Measurements from ENCODE around the gene AKT3.
"Not testable (repeated sequence)": the region's sequence is repeated elsewhere in the genome, so short reads cannot be mapped to it uniquely, and the experiment has no call there.

The AKT3 gene

GRCh38 chr1:243850202-243850451 is at the start of gene AKT3:
Gene AKT3, minus strand, starts transcription at chr1:243850243. Its CDS starts 7,073 bp downstream, at chr1:243843170.
- DNase-seq (ENCODE audit: low read depth, low spot score) = no peak

- DNase-seq (ENCODE audit: low read depth, low spot score) = no peak
Measured at GRCh38 chr1:243898278-243898677, 48.2 kb upstream of the AKT3 start.

GRCh38 chr1:243896313-243896712 is 46.3 kb upstream of the AKT3 start:
- DNase-seq (ENCODE audit: low read depth, low spot score) = no peak

DNA sequence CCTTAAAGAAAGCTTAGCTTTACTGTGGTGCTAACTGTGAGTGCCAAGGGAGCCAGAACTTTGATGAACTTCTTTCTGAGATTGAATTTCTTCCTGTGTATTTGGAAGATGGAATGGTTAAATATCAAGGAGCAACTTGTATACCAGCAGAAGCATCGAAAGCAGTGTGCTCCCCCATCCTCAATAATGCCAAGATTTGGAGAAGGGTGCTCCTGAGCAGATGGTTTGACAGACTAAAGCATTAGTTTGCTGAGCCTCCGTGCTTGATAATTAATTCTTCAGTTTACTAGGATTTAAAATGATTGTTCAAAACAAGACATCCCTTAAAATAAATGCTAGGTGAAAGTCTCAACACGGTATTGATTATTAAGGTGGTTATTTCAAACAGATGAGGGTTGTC is 42.4 kb upstream of the AKT3 start:
- no peak for DNase-seq (ENCODE audit: low read depth, low spot score)

- DNase-seq (ENCODE audit: low read depth, low spot score) = no peak
Measured at GRCh38 chr1:243890576-243890975, 40.5 kb upstream of the AKT3 start.

DNA sequence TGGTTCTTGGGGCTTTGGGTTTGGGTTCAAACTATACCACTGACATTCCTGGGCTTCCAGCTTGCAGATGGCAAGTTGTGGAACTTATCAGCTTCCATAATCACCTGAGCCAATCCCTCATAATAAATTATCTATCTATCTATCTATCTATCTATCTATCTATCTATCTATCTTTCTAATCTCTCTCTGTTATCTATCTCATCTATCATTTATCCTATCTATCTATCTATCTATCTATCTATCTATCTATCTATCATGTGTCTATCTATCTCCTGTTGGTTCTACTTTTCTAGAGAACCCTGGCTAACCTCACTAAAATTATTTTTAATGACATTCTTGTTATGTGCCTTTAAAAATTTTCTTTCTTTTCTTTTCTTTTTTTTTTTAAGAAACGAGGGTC is 35.8 kb upstream of the AKT3 start:
- no peak for DNase-seq (ENCODE audit: low read depth, low spot score)

DNA sequence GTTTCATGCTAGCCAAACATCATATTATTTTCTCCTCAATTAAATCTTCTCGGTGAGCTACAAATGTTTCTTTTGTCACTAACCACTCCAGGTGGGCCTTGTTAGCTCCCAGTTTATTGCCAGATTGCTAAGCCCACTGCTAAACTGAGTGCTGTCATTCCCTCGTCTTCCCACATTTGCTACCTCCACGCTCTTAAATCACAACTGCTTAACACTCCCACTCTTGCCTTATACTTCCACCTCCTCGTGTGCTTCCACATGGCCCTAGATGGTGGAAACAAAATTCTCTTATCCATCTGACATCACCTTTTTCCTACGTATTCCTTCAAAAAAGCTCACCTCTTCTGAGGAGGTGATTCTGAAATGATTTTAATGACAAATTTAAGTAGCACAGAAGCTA is 34.6 kb upstream of the AKT3 start:
- DNase-seq (ENCODE audit: low read depth, low spot score) = no peak

- DNase-seq (ENCODE audit: low read depth, low spot score) = no peak
Measured at GRCh38 chr1:243883551-243883950, 33.5 kb upstream of the AKT3 start.

GRCh38 chr1:243882276-243882675 is 32.2 kb upstream of the AKT3 start:
- no peak for DNase-seq (ENCODE audit: low read depth, low spot score)

- DNase-seq (ENCODE audit: low read depth, low spot score) = not testable (repeated sequence)
Measured at GRCh38 chr1:243877058-243877457, 27.0 kb upstream of the AKT3 start.

GRCh38 chr1:243855616-243856318 is 5.7 kb upstream of the AKT3 start:
- DNase-seq (ENCODE audit: low read depth, low spot score) = no peak

DNA sequence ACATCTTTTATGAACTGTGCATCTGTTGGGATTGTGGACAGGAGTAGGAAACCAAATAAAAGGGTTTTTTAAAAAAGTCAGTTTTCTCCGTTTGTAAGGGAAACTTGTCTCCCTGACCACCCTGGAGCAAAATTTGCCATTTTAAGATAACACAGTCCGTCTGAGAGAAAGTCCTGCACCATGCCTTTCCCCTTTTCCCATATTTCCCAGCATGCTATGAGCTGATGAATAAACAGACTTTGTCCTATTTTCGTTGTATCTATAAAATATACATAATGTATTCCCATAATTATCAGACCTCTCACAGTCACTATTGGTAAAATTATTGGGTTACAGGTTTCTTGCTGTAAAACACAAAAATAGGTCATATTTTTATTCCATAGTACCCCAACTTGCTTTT is 1.7 kb upstream of the AKT3 start:
- DNase-seq (ENCODE audit: low read depth, low spot score) = no peak

- no peak for DNase-seq (ENCODE audit: low read depth, low spot score)
Measured at GRCh38 chr1:243851257-243851756, 1.3 kb upstream of the AKT3 start.

GRCh38 chr1:243850452-243851256 is 611 bp upstream of the AKT3 start:
- DNase-seq (ENCODE audit: low read depth, low spot score) = peak; percentile 70

DNA sequence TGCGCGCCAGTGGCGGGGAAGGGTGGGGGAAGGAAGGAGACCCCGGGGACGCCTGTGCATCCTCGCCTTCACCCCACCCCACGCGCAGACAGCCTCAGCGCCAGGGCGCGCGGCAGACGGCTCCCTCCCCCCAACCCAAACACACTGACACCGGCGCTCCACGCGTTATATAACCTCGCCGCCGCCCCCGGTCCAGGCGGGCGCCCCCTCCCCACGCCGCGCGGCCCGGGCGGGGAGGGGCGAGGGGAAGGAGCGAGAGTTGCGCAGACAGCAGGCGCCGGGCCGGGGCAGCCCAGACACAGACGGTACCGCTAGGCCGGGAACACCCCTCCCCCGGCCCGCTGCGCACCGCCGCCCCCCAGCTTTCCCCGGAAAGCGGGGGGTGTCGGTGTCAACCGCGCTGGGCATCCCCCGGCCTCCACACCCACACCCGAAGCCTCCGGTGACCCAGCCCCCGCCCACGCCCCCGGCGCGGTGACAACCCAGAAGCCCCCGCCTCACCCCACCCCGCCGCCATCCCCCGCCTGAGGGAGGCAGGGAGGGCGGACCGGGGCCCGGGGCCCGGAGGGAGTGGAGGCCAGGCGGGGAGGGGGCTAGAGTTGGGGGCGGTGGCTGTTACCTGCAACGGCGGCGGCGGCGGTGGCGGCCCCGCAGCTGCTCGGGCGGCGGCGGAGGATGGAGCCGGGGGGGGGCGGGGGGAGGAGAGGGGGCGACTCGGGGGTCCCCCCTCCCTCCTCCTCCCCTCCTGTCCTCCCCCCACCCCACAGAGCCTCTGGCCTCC is 432 bp downstream of the AKT3 start:
- DNase-seq (ENCODE audit: low read depth, low spot score) = peak; percentile 35

DNA sequence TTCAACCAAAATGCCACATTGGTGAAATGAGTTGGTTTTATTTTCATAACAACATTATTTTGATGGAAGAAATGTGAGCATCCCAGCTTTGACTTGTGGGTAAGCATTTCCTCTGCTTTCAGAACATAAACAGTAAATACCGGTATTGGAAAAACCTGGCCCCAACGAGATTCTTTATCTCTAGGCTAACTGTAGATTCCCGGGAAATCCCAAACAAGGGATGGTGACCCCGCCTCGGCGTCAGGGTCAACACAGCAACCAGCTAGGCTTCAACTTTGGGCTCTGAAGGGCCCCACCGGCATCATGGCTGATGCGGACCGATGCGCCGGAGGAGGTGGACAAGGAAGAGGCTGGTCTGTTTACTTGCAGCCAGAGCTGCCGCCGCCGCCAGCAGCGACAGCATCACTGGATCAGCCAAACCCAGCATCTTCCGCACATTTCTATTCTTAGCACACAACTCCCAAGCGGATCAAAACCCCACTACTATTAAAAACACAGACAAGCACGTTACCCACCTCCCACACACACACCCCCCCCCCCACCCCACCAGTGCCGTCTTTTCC is 1.1 kb downstream of the AKT3 start:
- no peak for DNase-seq (ENCODE audit: low read depth, low spot score)

DNA sequence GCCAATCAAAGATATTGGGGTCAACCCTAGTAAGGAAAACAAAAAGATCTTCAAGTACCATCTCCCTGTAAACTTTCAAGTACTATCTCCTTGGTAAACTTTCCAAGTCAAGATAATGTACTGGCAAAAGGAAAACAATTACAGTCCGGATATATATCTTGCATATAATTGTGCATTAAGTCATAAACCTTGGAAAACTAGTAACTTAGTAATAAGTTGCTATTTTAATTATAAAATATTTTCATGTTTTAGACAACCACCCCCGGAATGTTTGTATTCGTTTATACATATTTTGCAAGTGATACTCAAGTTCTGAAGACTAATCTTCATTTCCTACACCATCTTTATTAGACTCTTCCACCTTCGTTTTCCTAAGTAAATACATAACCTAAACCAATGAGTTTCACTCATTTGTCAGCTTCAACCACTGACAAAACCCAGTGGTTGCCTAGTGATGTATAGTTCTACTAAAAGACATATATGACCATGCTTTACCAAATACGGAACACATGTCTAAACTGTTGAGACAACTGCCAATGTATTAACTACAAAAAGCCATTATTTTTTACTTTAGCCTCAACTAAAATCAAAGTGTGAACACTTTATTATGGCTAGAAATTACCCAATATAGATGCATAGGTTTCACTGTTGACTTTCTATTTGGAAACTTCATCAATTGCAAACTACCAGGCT is 1.7 kb downstream of the AKT3 start:
- DNase-seq (ENCODE audit: low read depth, low spot score) = no peak

GRCh38 chr1:243846761-243847160 is 3.3 kb downstream of the AKT3 start:
- DNase-seq (ENCODE audit: low read depth, low spot score) = no peak

DNA sequence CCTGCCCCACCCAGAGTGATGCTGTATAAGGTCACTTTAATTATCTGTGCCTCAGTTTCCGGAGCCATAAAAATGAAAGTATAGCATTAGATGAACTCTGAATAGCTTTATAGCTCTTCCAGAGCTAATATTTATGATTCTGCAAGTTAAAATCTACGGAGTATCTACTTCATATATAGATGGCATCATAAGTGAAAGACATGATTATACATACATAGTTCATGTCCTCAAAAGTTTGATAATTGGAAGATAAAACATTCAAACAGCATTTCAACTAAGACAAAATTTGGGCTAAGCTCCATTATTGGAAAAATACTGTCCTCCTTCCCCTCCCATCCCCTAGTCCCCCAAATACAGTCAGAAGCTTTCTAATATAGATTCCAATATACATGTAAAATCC is 4.2 kb downstream of the AKT3 start:
- DNase-seq (ENCODE audit: low read depth, low spot score) = no peak

DNA sequence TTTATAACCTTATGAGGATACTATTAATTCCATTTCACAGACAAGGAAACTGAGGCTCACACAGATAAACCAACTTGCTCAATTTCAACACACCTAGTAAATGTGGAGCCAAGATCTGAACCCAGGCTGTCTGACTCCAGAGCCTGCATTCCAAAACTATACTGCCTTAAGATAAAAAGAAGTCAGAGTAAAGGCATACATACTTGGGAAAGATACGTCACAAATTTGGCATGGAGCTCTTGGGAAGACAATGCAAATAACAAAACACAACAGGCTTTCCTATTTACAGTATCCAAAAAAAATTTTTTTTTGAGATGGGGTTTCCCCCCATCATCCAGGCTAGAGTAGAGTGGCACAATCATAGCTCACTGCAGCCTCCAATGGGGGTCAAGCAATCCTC is 5.9 kb downstream of the AKT3 start:
- DNase-seq (ENCODE audit: low read depth, low spot score) = no peak

- DNase-seq (ENCODE audit: low read depth, low spot score) = no peak
Measured at GRCh38 chr1:243842978-243843511, 7.0 kb downstream of the AKT3 start.
